ENCODE data around the gene LGR5. TPM values are rescaled to one million over a fixed set of nuclear protein-coding genes. Genes with fewer than 3 reads are reported as not detected.

Gene LGR5
- total and polyA plus RNA-seq, 2 of the 13 experiments (the other 11 are each of a cell fraction or from before 2014, with no cell fraction given) = 37.0 to 121 TPM

GRCh38 chr12:71589478-71589881 lies 149.9 kb downstream of the LGR5 start (continued):
- TF ChIP-seq ZNF556 (CRISPR knock-in tag; IDR thresholded peaks at IDR 0.05; ENCODE audit: borderline replicate concordance) (no peak), ZNF703 (CRISPR knock-in tag; IDR thresholded peaks at IDR 0.05; ENCODE audit: borderline replicate concordance) (no peak), ZFP36 (IDR thresholded peaks at IDR 0.05; ENCODE audit: borderline replicate concordance, low read depth, low read length, partially characterized antibody) (no peak), JARID2 (CRISPR knock-in tag; IDR thresholded peaks at IDR 0.05; ENCODE audit: insufficient replicate concordance) (no peak), TBP (CRISPR knock-in tag; IDR thresholded peaks at IDR 0.05) (no peak)
- TF ChIP-seq, protein P1, sequence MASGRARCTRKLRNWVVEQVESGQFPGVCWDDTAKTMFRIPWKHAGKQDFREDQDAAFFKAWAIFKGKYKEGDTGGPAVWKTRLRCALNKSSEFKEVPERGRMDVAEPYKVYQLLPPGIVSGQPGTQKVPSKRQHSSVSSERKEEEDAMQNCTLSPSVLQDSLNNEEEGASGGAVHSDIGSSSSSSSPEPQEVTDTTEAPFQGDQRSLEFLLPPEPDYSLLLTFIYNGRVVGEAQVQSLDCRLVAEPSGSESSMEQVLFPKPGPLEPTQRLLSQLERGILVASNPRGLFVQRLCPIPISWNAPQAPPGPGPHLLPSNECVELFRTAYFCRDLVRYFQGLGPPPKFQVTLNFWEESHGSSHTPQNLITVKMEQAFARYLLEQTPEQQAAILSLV (CRISPR knock-in tag; IDR thresholded peaks at IDR 0.05; ENCODE audit: borderline replicate concordance) = no peak

DNA sequence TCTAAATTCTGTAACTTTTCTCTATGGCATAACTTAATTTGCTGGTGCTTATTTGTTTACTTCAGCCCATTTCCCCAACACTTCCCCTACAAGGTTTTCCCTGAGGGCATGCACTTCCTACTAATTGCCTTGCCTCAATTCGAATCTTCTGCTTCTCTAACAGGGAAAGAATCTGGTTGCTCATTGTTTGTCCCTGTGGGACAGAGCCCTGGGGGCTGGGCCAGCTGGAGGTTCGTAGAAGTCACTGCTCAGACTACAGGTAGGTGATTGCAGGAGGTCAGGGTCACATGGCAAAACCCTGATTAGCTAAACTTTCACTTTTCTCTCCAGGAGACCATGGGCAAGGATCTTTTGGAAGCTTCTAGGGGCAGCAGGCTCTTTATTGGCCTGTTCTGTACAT lies 152.0 kb downstream of the LGR5 start:
- WGBS (ENCODE audit: low lambda C conversion rate) = 10% methylated on average over 2 of the region's 2 CpGs
- Histone ChIP-seq H3K27me3 (ENCODE audit: control insufficient read depth in 1 of 2, insufficient read depth in 2 of 2, low read length in 2 of 2) (no peaks in the 10 kb centered on the region), H3K9me3 (ENCODE audit: low read length) (no peaks in the 10 kb centered on the region), H3K27ac (ENCODE audit: extremely low read length, insufficient read depth, low read length) (no peak overlapping the region), H3K79me2 (ENCODE audit: insufficient read depth, low read length) (no peaks in the 10 kb centered on the region), H3K9ac (ENCODE audit: insufficient read depth, low read depth, low read length) (no peak overlapping the region), H4K20me1 (ENCODE audit: insufficient read depth, low read length) (no peaks in the 10 kb centered on the region), H3K4me3 (replicated peaks in 1 of 3; ENCODE audit: insufficient read depth in 1 of 3, low read depth in 2 of 3, low read length in 3 of 3) (no peak overlapping the region), H3K4me1 (ENCODE audit: insufficient read depth, low read length) (peaks cover 19% of the 10 kb centered on the region), H3K36me3 (replicated peaks in 1 of 2; ENCODE audit: control insufficient read depth in 1 of 2, insufficient read depth in 2 of 2, low read length in 2 of 2) (no peaks in the 10 kb centered on the region), H2AFZ (ENCODE audit: low read length) (no peak overlapping the region), H3K4me2 (ENCODE audit: low read depth, low read length) (peak overlapping the region; percentile 29; the same call in 1 of the 2 replicates)
- in situ Hi-C loops (cut with HindIII; ENCODE audit: extremely low pct_ligation_motif_present, low pct_unique_long_range_greater_than_20kb) (no loop called here), intact Hi-C loops (cut with micrococcal nuclease; ENCODE audit: unreplicated experiment) (no loop called here)
- peak; percentile 52 for ATAC-seq
- ChIA-PET CTCF (ENCODE audit: low intra/inter-chr PET ratio, low total read pairs) (no interaction called here), POLR2A (no interaction called here)
- BruUV-seq (replicated peaks) = no TSS peak
- FAIRE-seq = no peak
- no peak for DNase-seq (ENCODE audit: low spot score)
- TF ChIP-seq DMAP1 (CRISPR knock-in tag; IDR thresholded peaks at IDR 0.05) (no peak), ATRX (CRISPR knock-in tag; IDR thresholded peaks at IDR 0.05; ENCODE audit: borderline replicate concordance) (no peak), ARID5B (CRISPR knock-in tag; IDR thresholded peaks at IDR 0.05) (no peak), ZBTB38 (CRISPR knock-in tag; IDR thresholded peaks at IDR 0.05) (no peak), SYNCRIP (IDR thresholded peaks at IDR 0.05; ENCODE audit: insufficient read depth, low read depth, low read length) (no peak), ZSCAN29 (CRISPR knock-in tag; conservative IDR thresholded peaks at IDR 0.05) (no peak), ZNF709 (CRISPR knock-in tag; IDR thresholded peaks at IDR 0.05) (no peak), ZFP36L2 (CRISPR knock-in tag; IDR thresholded peaks at IDR 0.05) (no peak), THAP9 (CRISPR knock-in tag; IDR thresholded peaks at IDR 0.05; ENCODE audit: borderline replicate concordance) (no peak), MZF1 (CRISPR knock-in tag; IDR thresholded peaks at IDR 0.05; ENCODE audit: borderline replicate concordance) (no peak), NFE2L2 (IDR thresholded peaks at IDR 0.05; ENCODE audit: low read length) (no peak)
